Activated naive CD4-positive, alpha-beta T cell treated with anti-CD3 and anti-CD28 coated beads, Interleukin-2, amount 10 ng/mL, durations not matched to agents 7 days and 5 days (primary cell): Measurements from ENCODE around the gene EMC10.
"Not testable (repeated sequence)": the region's sequence is repeated elsewhere in the genome, so short reads cannot be mapped to it uniquely, and the experiment has no call there.

Source experiments
- CTCF ChIA-PET: fragments of 350-600 bp; sonication (Branson Sonifier 250); formaldehyde crosslinking; loops from one replicate; lab custom pipeline; 2021; ENCODE audit warnings: antibody characterized with exemption; lab: Charles Lee
- DNase-seq: peaks from one replicate; pipeline ENCODE4 v3.0.0-alpha.2; 2020
- H3K27ac Mint-ChIP-seq: one replicate; pipeline ENCODE4 v1.8.0; 2021; ENCODE audit warnings: mild to moderate bottlenecking, moderate library complexity, mixed read lengths
- H3K27me3 Mint-ChIP-seq: one replicate; pipeline ENCODE4 v1.8.0; 2021; ENCODE audit warnings: mild to moderate bottlenecking, mixed read lengths
- H3K36me3 Mint-ChIP-seq: one replicate; pipeline ENCODE4 v1.8.0; 2021; ENCODE audit warnings: mixed read lengths
- H3K4me1 Mint-ChIP-seq: one replicate; pipeline ENCODE4 v1.8.0; 2021; ENCODE audit warnings: mixed read lengths
- H3K4me3 Mint-ChIP-seq: one replicate; pipeline ENCODE4 v1.8.0; 2021; ENCODE audit warnings: mild to moderate bottlenecking, moderate library complexity, mixed read lengths
- H3K9me3 Mint-ChIP-seq: one replicate; pipeline ENCODE4 v1.8.0; 2021; ENCODE audit warnings: mixed read lengths

Gene EMC10

DNA sequence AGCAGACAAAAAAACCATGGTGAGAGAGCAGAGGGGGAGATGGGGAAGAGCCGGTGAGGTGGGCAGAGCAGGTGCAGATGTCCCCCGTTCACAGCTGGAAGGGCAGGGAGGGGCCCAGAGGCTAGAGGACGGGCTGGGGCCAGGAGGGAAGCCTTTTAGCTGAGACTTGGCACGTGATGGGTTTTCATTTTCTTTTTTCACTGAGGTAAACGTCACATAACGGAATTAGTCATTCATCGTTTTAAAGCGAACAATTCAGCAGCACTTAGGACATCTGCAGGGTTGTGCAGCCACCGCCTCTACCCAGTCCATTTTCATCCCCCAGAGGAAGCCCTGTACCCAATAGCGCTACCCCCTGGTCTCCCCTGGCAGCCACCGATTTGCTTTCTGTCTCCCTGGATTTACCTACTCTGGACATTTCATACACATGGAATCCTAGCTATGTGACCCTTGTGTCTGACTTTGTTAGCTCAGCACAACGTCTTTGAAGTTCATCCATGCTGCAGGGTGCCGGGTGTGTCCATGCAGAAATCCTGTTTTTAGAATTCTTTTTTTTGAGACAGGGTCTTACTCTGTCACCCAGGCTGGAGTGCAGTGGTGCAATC, 16.0 kb upstream of the EMC10 start:
- peak overlapping the region; percentile 21 for H3K27ac Mint-ChIP-seq

DNA sequence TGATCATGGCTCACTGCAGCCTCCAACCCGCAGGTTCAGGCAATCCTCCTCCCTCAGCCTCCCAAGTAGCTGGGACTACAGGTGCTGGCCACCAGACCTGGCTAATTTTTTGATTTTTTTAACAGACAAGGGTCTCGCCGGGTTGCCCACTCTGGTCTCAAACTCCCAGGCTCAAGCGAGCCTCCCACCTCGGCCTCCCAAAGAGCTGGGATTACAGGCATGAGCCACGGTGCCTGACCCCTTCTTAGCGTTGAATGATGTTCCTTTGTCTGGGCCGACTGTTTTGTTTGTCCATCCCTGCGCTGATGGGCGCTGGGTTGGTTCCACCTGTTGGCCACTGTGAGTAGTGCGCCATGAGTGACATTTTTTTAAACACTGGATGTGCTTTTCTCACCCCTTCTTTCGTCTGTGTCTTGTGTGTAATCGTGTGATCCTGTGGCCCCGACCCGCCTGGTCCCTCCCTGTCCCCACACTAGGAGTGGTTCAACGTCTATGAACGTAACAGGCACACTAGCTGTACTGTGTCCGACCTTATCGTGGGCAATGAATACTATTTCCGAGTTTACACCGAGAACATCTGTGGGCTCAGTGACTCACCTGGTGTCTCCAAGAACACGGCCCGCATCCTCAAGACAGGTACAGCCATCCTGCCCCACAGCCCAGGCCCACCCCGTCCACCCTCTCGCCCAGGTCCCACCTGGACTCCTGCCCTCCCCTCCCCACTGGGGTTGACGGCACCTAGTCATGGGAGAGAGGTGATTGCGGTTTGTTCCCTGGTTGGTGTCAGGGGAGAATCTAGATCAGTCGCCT, 15.0 kb upstream of the EMC10 start:
- H3K36me3 Mint-ChIP-seq, result no peaks in the 10 kb centered on the region
- H3K4me1 Mint-ChIP-seq, result peaks cover 11% of the 10 kb centered on the region
- CTCF ChIA-PET, result interaction anchor here (0.6 to 3.8 kb wide), 17 partner anchors 9 to 110 kb away, joined by 3 to 28 read pairs (median 4); partner anchors contain the start of genes NAPSA and SPIB
- H3K4me3 Mint-ChIP-seq, result no peak overlapping the region
- DNase-seq, result peak; percentile 74
- no peaks in the 10 kb centered on the region for H3K9me3 Mint-ChIP-seq
- peaks cover 62% of the 10 kb centered on the region for H3K27me3 Mint-ChIP-seq
- no peak overlapping the region for H3K27ac Mint-ChIP-seq

More for the DNA sequence above, 16.0 kb upstream of the EMC10 start:
- Mint-ChIP-seq H3K4me1 (peaks cover 11% of the 10 kb centered on the region), H3K4me3 (no peak overlapping the region), H3K9me3 (no peaks in the 10 kb centered on the region), H3K27me3 (peaks cover 63% of the 10 kb centered on the region), H3K36me3 (no peaks in the 10 kb centered on the region)
- CTCF ChIA-PET, result interaction anchor here (0.6 to 3.8 kb wide), 14 partner anchors 10 to 109 kb away, joined by 3 to 28 read pairs (median 4); partner anchors contain the start of genes NAPSA and SPIB
- DNase-seq, result peak; percentile 27

DNA sequence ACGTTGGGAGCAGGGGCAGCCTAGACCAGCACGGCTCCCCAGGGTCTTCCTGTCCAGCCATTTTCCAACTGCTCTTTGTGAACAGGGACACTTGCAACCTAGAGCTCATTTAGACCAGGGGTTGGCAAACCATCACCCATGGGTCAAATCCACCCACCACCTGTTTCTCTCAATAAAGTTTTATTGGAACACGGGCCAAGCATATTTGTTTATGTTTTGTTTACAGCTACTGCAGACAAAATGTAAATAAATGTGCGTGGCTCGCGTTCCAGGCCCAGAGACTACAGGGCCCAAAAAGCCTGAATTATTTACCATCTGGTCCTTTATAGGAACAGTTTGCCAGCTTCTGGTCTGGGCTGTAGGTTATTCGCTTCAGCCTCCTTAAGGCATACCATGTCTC, 13.3 kb upstream of the EMC10 start:
- H3K27ac Mint-ChIP-seq, result no peak overlapping the region
- no peak for DNase-seq
- no peaks in the 10 kb centered on the region for H3K36me3 Mint-ChIP-seq
- CTCF ChIA-PET, result interaction anchor here (1.2 to 3.8 kb wide), 4 partner anchors 16 to 106 kb away, joined by 3 to 28 read pairs (median 4); partner anchors contain the start of gene NAPSA
- H3K27me3 Mint-ChIP-seq, result peaks cover 50% of the 10 kb centered on the region
- peaks cover 11% of the 10 kb centered on the region for H3K4me1 Mint-ChIP-seq
- no peak overlapping the region for H3K4me3 Mint-ChIP-seq
- H3K9me3 Mint-ChIP-seq, result no peaks in the 10 kb centered on the region

DNA sequence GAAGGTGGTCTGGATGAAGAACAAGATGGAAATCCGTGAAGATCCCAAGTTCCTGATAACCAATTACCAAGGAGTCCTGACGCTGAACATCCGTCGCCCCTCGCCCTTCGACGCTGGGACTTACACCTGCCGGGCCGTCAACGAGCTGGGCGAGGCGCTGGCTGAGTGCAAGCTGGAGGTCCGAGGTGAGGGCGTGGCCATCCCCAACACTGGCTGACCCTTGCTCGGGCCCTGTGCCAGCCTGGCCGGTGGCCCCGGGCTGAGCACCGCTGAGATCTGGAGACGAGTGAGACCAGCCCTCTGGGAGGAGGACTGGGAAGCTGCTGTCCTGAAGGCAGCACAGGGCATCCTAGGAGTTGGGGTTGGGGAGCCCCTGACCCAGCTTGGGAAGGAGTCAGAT, 12.0 kb upstream of the EMC10 start:
- Mint-ChIP-seq H3K36me3 (no peaks in the 10 kb centered on the region), H3K9me3 (no peaks in the 10 kb centered on the region)
- CTCF ChIA-PET, result no interaction called here

DNA sequence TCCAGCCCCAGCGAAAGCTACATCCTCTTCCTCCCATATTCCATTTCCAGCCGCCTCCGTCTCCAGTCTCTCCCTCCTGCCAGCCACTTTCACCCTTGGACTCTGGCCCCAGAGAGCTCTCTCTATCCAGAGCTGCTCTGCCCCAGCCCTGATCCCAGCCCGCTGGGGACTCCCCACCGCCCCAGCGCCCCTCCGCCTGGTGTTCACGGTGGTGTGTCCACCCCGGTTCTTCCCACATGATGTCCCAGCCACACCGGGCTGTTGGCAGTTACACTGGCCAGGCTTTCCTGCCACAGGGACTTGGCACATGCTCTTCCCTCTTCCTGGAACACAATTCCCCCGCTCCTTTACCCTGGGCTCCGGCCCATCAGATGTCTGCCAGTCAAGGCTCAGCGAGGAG, 11.3 kb upstream of the EMC10 start:
- Mint-ChIP-seq H3K9me3 (no peaks in the 10 kb centered on the region), H3K4me3 (no peak overlapping the region), H3K27ac (no peak overlapping the region), H3K27me3 (peaks cover 41% of the 10 kb centered on the region), H3K36me3 (no peaks in the 10 kb centered on the region), H3K4me1 (peaks cover 10% of the 10 kb centered on the region)
- DNase-seq, result no peak
- CTCF ChIA-PET, result interaction anchor here (1.8 kb wide), 1 partner anchor 107 kb away, joined by 5 read pairs; no protein-coding TSS in a partner anchor

More for the DNA sequence above, 12.0 kb upstream of the EMC10 start:
- Mint-ChIP-seq H3K4me1 (peaks cover 11% of the 10 kb centered on the region), H3K27me3 (peaks cover 47% of the 10 kb centered on the region), H3K27ac (no peak overlapping the region), H3K4me3 (no peak overlapping the region)
- no peak for DNase-seq

DNA sequence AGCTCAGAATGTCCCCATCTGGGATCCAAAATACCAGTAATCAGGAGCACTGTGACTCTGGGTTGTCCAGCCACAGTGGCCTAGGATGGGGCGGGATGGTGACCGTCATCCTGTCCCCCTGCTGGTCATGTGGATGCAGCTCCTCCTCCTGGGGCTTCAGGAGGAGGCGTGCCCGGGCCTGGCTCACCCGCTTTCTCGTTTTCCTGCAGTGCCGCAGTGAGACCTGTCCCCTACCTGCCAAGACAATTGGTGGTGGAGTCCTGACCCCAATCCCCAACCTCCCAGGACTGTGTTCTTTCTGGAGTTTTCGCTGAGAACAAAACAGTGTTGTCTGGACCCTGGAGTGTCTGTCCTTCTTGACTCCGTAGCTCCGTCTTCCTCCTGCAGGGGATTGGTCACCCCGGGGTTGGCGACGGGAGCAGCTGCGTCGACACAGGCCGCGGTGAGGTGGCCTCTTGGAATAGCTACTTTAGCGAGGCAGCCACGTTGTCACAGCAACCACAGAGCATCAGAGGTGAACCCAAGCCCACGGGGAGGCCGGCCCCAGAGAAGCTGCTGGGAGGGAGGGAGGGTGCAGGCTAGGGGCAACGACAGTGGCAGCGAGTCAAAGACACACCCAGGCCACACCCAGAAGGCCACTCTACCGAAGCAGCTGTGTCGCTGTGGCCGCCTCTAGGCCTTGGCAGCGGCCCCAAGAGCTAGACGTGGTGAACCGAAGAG, 10.2 kb upstream of the EMC10 start:
- CTCF ChIA-PET, result interaction anchor here (1.1 to 1.8 kb wide), 2 partner anchors 21 to 109 kb away, joined by 3 to 5 read pairs; no protein-coding TSS in a partner anchor
- no peak overlapping the region for H3K27ac Mint-ChIP-seq
- H3K4me3 Mint-ChIP-seq, result no peak overlapping the region
- H3K27me3 Mint-ChIP-seq, result peaks cover 31% of the 10 kb centered on the region
- no peaks in the 10 kb centered on the region for H3K36me3 Mint-ChIP-seq
- H3K4me1 Mint-ChIP-seq, result peaks cover 3% of the 10 kb centered on the region
- no peak for DNase-seq
- no peaks in the 10 kb centered on the region for H3K9me3 Mint-ChIP-seq

DNA sequence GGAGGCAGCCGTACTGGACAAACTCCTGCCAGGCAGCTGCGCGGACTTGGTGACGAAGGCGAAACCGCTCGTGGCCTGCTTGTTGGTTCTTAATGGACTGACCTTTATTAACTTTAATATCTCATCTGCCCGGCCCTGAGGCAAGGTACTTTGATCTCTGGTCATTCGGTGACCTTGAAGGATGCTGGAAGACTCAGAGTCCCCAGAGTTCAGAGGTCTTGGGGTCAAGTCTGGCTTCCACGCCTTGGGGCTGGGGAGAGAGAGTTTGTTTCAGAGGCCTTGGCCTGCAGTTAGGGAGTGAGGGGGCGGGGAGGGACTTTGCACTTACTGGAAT, 9.6 kb upstream of the EMC10 start:
- H3K4me3 Mint-ChIP-seq, result no peak overlapping the region
- no peaks in the 10 kb centered on the region for H3K36me3 Mint-ChIP-seq
- no peak for DNase-seq
- H3K27ac Mint-ChIP-seq, result no peak overlapping the region
- H3K9me3 Mint-ChIP-seq, result no peaks in the 10 kb centered on the region
- CTCF ChIA-PET, result interaction anchor here (1.1 kb wide), 1 partner anchor 21 kb away, joined by 3 read pairs; no protein-coding TSS in a partner anchor
- H3K27me3 Mint-ChIP-seq, result peaks cover 28% of the 10 kb centered on the region
- no peaks in the 10 kb centered on the region for H3K4me1 Mint-ChIP-seq

DNA sequence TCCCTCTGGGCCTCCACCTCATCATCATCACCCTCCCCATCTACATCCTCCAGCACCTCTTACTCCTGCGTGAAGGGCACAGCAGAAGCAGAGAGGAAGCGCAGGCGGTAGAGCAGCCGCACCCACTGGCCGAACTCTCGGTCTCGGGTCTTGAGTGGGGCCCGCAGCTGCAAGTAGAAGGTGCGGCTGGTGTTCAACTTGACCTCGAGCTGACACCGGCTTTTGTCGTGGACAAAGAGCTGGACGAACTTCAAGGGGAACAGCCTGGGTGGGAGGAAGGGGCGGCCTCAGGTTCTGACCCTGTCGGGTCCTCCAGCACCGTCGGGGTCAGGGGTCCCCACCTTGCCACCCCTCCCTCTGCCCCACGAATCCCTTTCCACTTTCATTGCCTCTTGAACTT, 8.7 kb upstream of the EMC10 start:
- Mint-ChIP-seq H3K4me1 (no peaks in the 10 kb centered on the region), H3K4me3 (no peak overlapping the region), H3K27ac (no peak overlapping the region), H3K27me3 (peaks cover 24% of the 10 kb centered on the region), H3K9me3 (no peaks in the 10 kb centered on the region), H3K36me3 (no peaks in the 10 kb centered on the region)
- no peak for DNase-seq
- CTCF ChIA-PET, result no interaction called here

DNA sequence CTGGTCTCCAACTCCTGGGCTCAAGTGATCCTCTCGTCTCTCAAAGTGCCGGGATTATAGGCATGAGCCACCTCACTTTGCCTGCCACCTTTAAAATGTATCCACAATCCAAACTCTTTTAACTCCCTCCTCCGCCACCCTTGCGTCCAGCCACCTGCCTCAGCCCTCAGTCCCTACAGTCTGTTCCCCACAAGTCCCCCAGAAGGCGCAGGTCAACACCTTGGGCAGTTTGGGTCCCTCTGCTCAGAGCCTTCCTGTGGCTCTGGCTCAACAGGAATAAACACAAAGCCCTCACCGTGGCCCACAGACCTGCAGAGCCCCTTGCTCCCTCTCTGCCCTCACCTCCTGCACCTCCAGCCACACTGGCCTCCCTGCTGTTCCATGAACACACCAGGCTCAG, 7.5 kb upstream of the EMC10 start:
- CTCF ChIA-PET, result no interaction called here
- Mint-ChIP-seq H3K36me3 (no peaks in the 10 kb centered on the region), H3K9me3 (no peaks in the 10 kb centered on the region), H3K4me1 (no peaks in the 10 kb centered on the region), H3K4me3 (no peak overlapping the region), H3K27ac (no peak overlapping the region), H3K27me3 (peaks cover 24% of the 10 kb centered on the region)
- DNase-seq, result no peak

DNA sequence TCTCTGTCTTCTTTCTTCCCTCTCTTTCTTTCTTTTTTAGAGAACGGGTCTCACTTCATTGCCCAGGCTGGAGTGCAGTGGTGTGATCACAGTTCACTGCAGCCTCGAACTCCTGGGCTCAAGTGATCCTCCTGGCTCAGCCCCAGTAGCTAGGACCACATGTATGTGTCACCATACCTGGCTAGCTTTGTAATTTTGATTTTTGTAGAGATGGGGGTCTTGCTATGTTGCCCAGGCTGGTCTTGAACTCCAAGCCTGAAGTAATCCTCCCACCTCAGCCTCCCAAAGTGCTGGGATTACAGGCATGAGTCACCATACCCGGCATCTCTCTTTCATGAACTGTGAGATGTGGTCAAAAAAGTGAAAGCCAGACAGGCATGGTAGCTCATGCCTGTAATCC, 3.0 kb upstream of the EMC10 start:
- DNase-seq, H3K27ac Mint-ChIP-seq, H3K9me3 Mint-ChIP-seq, H3K4me3 Mint-ChIP-seq: not testable (repeated sequence)
- H3K27me3 Mint-ChIP-seq, result peaks cover 32% of the 10 kb centered on the region
- CTCF ChIA-PET, result interaction anchor here (0.7 kb wide), 1 partner anchor 102 kb away, joined by 3 read pairs; no protein-coding TSS in a partner anchor
- peaks cover 15% of the 10 kb centered on the region for H3K36me3 Mint-ChIP-seq
- peaks cover 21% of the 10 kb centered on the region for H3K4me1 Mint-ChIP-seq

DNA sequence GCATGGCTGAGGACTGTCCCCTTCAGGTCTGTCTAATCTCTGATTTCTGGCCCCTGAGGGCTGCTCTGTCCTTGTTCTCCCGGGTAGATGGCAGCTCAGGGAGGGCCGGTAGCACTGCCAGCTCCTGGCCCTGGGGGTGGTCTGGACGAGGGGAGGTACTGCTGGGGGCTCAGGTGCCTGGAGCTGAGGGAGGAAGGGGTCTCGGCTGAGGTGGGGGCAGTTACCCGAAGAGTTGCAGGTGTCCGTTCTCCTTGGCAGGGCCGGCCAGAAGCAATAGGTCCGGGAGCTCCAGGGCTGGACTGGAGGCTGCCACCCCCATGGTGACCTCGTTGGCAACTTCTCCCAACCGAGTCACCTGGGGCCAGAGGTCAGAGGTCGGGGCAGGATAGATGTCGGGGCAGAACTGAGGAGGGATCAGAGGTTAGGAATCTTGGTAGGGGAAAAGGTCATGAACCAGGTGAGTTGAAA, 1.2 kb upstream of the EMC10 start:
- CTCF ChIA-PET, result interaction anchor here (1.6 kb wide), 1 partner anchor 12 kb away, joined by 4 read pairs; no protein-coding TSS in a partner anchor
- Mint-ChIP-seq H3K4me1 (peaks cover 26% of the 10 kb centered on the region), H3K27ac (peak overlapping the region; percentile 87), H3K4me3 (peak overlapping the region; percentile 57), H3K36me3 (peaks cover 23% of the 10 kb centered on the region), H3K9me3 (peaks cover 4% of the 10 kb centered on the region), H3K27me3 (peaks cover 26% of the 10 kb centered on the region)
- DNase-seq, result no peak

DNA sequence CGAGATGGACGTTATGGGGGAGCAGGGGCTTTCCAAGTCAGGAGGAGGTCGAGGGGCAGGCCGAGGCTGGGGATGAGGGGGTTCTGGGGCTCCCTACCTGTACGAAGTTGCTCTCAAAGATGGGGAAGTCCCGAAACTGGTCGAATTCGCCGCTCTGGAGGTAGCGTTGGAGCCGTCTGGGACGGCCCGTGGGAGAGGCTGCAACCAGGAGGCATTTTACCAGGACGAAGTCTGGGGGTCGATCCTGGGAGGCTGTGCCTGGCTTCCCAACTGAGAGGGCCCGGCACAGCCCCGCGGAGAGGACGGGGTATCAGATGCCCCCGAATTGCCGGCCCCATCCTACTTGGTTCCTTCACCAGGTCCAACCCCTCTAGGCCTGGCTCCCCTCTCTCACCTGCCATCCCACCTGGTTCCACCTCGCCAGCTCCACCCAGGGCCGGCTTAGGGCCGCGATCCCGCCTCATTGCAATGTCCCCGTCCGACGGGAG, 527 bp upstream of the EMC10 start:
- Mint-ChIP-seq H3K27me3 (peaks cover 26% of the 10 kb centered on the region), H3K36me3 (peaks cover 23% of the 10 kb centered on the region), H3K9me3 (peaks cover 4% of the 10 kb centered on the region), H3K4me3 (peak overlapping the region; percentile 100), H3K4me1 (peaks cover 26% of the 10 kb centered on the region), H3K27ac (peak overlapping the region; percentile 89)
- CTCF ChIA-PET, result no interaction called here
- no peak for DNase-seq

DNA sequence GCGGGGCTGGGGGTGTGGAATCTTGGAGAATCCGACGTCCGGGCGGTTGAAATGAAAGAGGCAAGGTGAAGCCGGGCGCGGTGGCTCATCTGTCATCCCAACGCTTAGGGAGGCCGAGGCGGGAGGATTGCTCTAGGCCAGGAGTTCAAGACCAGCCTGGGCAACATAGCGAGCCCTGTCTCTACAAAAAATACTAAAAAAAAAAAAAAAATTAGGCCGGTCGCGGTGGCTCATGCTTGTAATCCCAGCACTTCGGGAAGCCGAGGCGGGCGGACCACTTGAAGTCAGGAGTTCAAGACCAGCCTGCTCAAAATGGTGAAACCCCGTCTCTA, 566 bp downstream of the EMC10 start:
- Mint-ChIP-seq H3K27me3 (peaks cover 26% of the 10 kb centered on the region), H3K4me3 (peak overlapping the region; percentile 100), H3K9me3 (peaks cover 4% of the 10 kb centered on the region), H3K36me3 (peaks cover 28% of the 10 kb centered on the region), H3K4me1 (peaks cover 26% of the 10 kb centered on the region), H3K27ac (peak overlapping the region; percentile 89)
- CTCF ChIA-PET, result no interaction called here
- no peak for DNase-seq
